Activated gamma-delta T cell (primary cell): ENCODE data around the gene EGFR.

ENCODE experiments used
- DNase-seq: peaks from one replicate; lab custom pipeline; 2025; lab: John Stamatoyannopoulos, UW

The EGFR gene

DNA sequence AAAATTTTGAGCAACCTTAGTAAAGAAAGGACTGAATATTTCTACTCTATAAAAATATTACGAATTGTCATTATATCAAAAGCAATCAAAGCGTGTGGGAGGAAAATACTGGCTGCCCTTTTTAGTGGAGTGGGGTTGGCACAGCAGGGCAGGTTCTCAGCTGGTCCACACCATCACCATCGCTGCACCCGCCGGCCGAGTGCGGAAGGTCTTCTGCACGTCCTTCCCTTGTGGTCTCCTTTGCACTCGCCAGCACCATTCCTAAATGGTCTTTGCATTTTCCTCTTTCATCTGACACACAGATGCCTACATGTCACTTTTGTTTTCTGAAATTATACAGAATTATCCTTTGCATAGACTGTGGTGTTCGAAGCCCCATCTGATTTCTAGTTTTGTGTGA, 229.7 kb downstream of the EGFR start:
- no peak for DNase-seq

DNA sequence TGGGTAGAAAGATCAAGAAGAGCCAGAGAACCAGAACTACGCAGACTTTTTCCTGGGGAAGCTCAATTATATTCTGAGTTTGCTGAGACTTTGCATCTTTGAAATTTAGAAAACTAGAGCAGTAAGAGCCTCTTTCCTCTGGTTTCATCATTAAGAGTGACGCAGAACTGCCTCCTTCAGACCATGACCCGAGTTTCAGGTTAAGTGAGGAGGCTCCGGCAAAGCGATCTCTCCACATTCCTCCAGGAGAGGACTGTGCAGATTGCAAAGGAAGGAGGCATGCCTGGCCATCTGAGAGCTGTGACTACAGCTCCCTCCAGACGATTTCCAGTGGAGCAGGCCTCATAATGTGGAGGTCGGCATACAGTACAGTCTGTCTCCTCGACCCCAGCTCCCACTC, 230.5 kb downstream of the EGFR start:
- DNase-seq: no peak

DNA sequence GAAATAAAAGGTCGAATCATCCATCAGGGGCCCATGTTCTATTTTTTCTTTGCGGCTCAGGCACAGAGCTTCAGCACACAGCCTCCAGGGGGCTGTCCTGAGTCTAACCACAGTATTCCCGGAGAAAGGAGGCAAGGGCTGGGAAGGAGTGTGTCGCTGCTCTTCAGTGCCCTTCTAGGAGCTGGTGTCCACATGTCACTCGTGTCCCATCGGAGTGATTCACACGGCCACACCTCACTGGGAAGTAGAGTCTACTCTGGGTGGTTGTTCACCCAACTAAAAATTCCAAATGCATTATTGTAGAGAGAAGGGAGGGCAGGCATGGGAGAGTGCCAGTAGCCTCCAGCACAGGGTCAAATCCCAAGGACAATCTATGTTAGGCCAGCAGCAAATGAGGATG, 231.5 kb downstream of the EGFR start:
- DNase-seq: no peak

DNA sequence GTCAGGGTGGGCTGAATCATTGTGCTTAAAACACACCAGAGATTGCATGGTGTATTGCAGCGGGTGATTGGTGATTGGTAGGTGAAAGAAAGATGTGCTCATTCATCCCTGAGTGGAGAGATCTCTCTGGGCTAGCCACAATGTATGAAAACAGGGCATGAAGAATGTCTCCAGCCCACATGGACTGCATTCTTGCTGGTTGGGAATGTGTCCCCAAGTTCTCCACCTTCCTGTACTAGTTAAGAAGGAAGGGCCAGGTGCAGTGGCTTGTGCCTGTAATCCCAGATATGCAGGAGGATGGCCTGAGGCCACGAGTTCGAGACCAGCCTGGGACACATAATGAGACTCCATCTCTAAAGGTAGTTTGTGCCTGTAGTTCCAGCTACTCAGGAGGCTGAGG, 232.5 kb downstream of the EGFR start:
- no peak for DNase-seq

DNA sequence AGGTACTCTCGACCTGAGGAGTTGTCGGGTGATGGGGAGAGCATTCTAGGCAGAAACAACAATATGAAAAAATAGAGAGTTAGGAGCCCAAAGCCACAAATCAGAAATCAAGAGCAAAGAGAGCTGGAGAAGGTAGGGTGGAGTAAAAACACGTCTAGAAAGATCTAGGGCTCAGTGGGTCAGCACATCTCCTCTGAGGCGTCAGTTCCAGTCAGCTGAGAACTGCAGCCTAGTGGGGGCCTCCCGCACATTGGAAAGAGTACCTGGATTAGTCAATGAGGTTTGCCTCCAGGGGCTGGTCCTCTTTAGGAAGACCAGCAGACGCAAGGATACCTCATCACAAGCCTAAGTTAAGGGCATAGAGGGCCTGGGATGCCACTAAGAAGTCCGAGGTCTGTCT, 233.1 kb downstream of the EGFR start:
- DNase-seq: no peak

DNA sequence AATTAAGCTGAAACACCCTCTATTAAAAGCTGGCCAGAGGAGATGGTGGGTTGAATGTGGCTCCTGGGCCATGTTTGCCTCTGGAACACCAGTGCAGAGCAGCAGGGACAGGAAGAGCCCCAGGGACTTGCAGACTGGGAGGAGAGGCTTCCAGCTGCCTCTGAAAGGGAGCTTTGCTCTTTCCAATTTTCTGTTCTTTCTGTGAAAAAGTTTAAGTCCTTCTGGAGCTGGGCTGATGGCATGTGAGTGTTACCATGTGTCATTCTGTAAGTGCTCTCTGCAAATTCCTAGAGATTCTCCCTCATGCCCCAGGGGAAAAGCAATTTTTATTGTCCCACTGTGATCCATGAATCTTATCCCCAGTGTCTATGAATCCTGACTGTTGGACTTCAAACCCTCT, 233.6 kb downstream of the EGFR start:
- no peak for DNase-seq

DNA sequence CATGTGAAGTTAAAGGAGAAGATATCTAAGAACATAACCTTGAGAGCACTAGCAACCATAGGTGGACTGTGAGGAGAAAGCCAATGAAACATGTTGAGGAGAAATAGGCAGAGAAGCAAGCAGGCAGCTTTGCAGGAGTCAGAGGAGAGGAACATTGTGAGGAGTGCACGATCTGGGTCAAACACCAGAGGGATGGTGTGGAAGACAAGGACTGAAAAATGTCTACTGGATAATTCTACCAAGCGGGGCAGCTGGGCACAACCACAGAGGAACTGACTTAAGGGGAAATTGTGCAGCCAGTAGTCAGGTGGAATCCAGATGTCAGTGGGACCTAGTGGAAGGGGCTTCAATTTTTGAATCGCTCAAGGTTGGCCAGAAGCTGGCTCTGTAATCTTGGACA, 234.4 kb downstream of the EGFR start:
- no peak for DNase-seq

DNA sequence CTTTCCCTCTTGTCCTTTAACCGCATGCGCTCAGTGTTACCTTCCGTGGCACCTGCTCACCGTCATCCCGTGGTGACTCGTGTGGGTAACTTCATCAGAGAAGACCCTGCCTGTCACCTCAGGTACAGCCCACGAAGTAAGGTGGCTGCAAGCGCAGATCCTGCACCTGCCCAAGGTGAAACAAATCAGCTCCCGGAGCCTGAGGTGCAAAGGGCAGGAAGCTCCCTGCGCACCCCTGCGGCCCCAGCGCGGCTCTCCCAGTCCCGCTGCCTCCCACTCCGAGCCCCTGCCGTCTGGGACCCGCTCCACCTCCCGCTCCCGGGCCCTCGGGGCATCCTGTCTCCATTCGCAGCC, 235.4 kb downstream of the EGFR start:
- DNase-seq: no peak

DNA sequence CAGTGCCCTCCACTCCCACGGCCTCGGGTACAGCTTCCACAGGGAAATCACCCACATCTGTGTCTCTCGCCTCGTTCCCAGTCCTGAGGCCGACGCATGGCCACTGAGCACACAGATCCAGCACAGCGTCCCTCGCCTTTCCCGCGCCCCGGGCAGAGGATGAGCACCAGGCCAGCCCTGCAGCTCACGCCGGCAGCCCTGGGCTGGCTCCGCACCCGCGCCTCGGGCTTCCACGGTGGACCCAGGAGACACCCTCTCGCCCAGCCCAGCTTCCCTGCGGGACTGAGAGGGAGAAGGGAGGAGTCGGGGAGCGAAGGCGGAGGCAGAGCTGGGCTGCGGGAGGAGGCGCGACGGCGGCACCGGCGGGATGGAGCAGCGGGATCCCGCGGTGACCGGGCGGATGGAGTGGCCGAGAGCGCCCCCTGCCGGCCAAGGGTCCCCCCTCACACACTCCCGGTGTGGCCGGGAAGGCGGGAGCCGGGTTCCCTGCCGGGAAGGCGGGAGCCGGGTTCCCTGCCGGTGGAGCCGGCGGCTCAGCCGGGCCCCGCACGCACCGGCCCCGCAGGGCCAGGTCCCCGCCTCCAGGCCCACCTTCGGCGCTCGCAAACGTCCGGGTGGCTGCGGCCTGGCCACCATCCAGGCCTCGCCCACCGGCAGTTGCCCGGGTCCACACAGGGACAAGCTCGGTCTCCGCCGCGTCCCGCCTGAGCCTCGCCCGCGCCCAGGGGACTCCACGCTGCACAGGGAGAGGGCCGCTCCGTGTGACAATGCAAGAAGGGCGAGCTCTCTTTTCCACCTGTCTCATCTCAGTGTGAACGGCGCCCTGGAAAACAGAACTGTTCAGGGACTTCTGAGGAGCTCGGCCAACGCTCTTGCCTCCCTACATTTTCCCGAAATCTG, 236.0 kb downstream of the EGFR start:
- DNase-seq: peak; percentile 29

DNA sequence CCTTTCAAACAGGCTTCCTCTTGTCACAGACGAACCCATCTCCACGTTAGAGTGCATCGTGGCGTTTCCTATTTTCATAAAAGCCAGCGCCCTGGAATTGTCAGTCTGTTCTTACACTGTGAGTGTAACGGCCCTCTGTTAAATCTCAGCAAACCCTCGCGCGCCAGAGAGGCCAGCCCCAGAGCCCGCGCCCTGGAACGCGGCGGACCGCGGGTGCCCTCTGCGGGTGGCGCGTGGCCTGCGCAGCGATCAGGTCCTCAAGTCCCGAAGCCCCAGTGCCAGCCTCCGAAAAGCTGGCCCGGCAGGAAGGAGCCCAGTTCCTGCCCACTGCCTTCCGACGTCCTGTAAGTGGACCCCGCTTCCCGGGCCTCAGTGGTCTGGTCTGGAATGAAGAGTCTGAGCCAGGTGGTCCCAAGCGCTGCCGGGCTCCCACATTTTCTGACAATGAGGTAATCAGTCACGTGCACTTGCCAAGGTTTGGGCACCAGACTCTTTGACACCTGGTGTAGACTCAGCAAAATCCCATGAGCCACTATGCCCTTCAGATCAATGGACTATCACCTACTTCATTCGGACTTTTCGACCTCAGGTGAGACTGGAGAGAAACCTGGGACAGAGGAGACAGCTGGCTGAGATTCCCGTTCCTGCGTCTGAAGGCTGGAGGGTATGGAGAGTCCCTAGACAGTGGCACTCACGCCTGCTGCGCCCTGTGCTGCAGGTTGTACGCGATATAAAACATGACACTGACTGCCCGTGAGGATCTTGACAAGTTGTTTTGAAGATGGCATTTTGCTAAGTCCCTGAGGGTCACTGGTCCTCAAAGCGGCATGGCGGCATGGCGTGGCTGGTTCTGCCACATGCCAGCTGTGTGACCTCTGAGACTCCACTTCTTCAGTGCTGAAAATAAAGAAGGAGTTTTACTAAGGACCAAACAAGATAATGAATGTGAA, 237.0 kb downstream of the EGFR start:
- peak; percentile 38 for DNase-seq

DNA sequence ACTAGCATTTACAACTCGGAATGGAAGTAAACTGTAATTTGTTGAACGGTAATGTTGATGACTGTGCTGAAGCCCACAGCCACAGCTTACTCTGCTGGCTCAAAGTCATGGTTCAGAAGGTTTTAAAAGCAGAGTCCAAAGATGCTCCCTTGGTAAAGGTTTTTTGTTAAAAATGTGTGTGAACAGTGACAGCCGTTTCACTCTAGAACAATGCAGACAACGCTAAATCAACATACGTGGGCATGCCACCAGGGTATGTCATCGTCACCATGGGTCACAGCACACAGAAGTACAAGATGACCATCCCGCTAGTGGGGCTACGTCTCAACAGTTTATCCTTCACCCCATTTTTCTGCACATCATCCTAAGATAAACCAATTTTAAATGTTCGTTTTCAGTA, 239.8 kb downstream of the EGFR start:
- DNase-seq: no peak

DNA sequence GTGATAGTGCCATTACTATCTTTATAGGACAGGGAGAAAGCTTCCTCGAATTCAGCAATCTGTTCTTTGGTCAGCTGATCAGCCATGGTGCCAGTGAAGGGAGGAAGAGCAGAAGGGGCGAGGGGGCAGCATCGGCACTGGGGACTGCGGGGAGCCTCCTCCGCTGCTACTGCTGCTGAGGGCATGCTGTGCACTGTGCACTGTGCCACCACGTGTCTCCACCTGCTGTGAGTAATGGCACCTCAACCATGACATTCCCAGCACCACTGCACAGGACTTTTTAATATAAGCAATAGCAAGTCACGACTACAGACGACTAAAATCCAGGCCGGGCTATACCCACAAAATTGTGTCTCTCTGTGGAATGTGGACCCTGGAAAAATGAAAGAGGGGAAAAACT, 241.4 kb downstream of the EGFR start:
- DNase-seq: no peak

DNA sequence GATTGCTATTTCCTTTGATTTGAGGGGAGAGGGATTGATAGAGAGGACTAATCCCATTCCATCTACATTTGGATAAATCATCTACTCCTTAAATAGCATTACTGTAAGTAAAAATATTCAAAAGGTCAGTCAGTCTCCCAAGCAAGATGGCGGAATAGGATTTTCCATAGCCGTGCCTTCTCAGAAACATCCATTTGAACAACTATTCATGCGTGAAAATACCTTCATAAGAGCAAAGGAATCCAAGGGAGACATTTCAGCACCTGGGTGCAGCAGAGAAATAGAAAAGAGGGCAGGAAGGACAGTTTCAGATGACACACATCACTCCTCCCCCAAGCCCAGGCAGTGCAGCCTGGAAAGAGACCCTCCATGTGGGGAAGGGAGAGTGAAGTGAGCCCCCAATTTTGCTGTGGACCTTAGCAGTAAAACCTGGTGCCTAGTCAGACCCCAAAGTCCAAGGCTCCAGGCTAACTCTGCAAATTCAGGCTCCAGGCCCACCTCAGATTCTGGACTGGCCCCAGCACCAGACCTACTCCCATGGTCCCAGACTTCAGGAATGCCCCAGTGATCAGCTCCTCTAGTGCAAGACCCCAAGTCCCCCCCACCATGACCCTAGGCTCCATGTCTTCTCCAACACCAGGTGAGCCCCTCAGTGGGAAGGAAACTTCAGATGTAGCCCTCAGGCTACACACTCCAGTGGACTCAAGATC, 242.0 kb downstream of the EGFR start:
- DNase-seq: no peak
